ENCODE data around the gene CCDC87. TPM values are rescaled to one million over a fixed set of nuclear protein-coding genes. Genes with fewer than 3 reads are reported as not detected.

Gene CCDC87
- total and polyA plus RNA-seq, 2 of the 8 experiments (the other 6 are each of a cell fraction or from before 2014, with no cell fraction given), result 0.32 to 0.99 TPM

DNA sequence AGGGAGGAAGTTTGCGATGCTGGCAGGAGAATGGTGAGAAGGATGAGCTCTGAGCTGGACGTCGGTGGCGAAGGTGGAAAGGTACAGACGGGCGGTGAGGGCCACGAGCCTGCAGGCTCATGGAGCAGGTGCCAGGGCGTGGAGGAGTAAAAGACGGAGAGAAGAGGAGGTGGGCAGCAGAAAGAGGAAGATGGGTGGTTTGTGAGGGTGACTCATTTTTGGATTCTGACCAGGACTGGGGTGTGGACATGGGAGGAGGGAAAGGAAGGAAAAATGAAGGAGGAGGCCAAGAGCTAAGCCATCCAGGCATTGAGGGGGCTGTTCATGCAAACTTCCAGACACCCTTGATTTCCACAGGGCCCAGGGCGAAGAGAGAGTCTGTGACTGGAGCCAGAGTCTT is 50.5 kb downstream of the CCDC87 start:
- no peak overlapping the region for H3K18ac ChIP-seq (ENCODE audit: extremely low read depth, low read length)
- no peak overlapping the region for H2BK20ac ChIP-seq (ENCODE audit: low read length)
- no peaks in the 10 kb centered on the region for H3K9me3 ChIP-seq (ENCODE audit: insufficient read depth in 2 of 2, low read depth in 1 of 2, low read length in 1 of 2)
- no peak overlapping the region for H3K4me3 ChIP-seq (ENCODE audit: extremely low read depth in 1 of 4, insufficient read depth in 2 of 4, low read depth in 3 of 4, low read length in 4 of 4)
- FAIRE-seq (no peak), DNase-seq (ENCODE audit: low read depth in 1 of 2, low spot score in 2 of 2) (no peak)
- H3K56ac ChIP-seq (replicated peaks; ENCODE audit: insufficient read length, low read depth, low read length), result no peak overlapping the region
- no peaks in the 10 kb centered on the region for H3K36me3 ChIP-seq (ENCODE audit: control insufficient read depth in 2 of 4, insufficient read depth in 4 of 4, low read length in 3 of 4)
- H3K79me2 ChIP-seq (ENCODE audit: control insufficient read depth in 1 of 2, insufficient read depth in 2 of 2, low read length in 2 of 2), result no peaks in the 10 kb centered on the region
- H3K27ac ChIP-seq (ENCODE audit: low read depth, low read length), result no peak overlapping the region
- no peak overlapping the region for H3K4ac ChIP-seq (replicated peaks; ENCODE audit: insufficient read length, low read depth, low read length)
- H3K27me3 ChIP-seq (replicated peaks in 1 of 4; ENCODE audit: control insufficient read depth in 3 of 4, extremely low read depth in 1 of 4, insufficient read depth in 3 of 4, low read length in 3 of 4), result no peaks in the 10 kb centered on the region
- H2AK5ac ChIP-seq (ENCODE audit: low read depth, low read length), result no peak overlapping the region; the same call in 1 of the 2 replicates
- H2BK12ac ChIP-seq (ENCODE audit: low read depth, low read length), result no peak overlapping the region
- H2BK5ac ChIP-seq (ENCODE audit: low read depth, low read length), result no peak overlapping the region
- no peak overlapping the region for H3K4me2 ChIP-seq (ENCODE audit: insufficient read depth in 1 of 2, low read depth in 2 of 2, low read length in 2 of 2)
- CTCF ChIA-PET (ENCODE audit: partially characterized antibody), result interaction anchor here (0.8 to 1.6 kb wide), 6 partner anchors 8 to 135 kb away, joined by 3 to 4 read pairs (median 4); partner anchors contain the start of gene RBM4B
- H3K14ac ChIP-seq (ENCODE audit: insufficient read length), result no peak overlapping the region
- H3K79me1 ChIP-seq (ENCODE audit: low read depth, low read length), result no peaks in the 10 kb centered on the region
- peaks cover 0 to 17% (median 4%) of the 10 kb centered on the region in 4 experiments; a peak in 6 of 7 replicates for H3K4me1 ChIP-seq (replicated peaks in 1 of 4; ENCODE audit: control insufficient read depth in 3 of 4, insufficient read depth in 4 of 4, low read length in 3 of 4)
- H4K5ac ChIP-seq (ENCODE audit: insufficient read length, low read depth, low read length), result no peak overlapping the region
- no peak overlapping the region for H3K23ac ChIP-seq (ENCODE audit: insufficient read length)
- H2BK15ac ChIP-seq (ENCODE audit: low read length), result peak overlapping the region; percentile 63; the same call in 1 of the 2 replicates
- H2AFZ ChIP-seq (ENCODE audit: low read length), result no peak overlapping the region
- H2BK120ac ChIP-seq (replicated peaks; ENCODE audit: low read depth, low read length), result no peak overlapping the region
- peak overlapping the region in 1 of 4 experiments; percentile 18; a peak in 1 of 7 replicates for H3K9ac ChIP-seq (replicated peaks in 1 of 4; ENCODE audit: extremely low read depth in 1 of 4, low read depth in 3 of 4, low read length in 3 of 4)
- H4K20me1 ChIP-seq (replicated peaks in 1 of 2; ENCODE audit: control insufficient read depth in 1 of 2, insufficient read depth in 2 of 2, low read length in 2 of 2), result no peaks in the 10 kb centered on the region
- POLR2A ChIA-PET (ENCODE audit: partially characterized antibody), result interaction anchor here (0.7 to 2.4 kb wide), 7 partner anchors 10 to 427 kb away, joined by 3 to 7 read pairs (median 4); partner anchors contain the start of genes RBM14 and RBM4B
- H3K23me2 ChIP-seq (ENCODE audit: low read depth, low read length), result peaks cover 3% of the 10 kb centered on the region; the same call in 1 of the 2 replicates
- no peak overlapping the region for H4K91ac ChIP-seq (replicated peaks; ENCODE audit: insufficient read length, low read length)
- 91% methylated on average over 9 of the region's 10 CpGs; no CpG with 5 or more reads in 1 of the 2 experiments for WGBS, 2 experiments (ENCODE audit: extremely low coverage in 1 of 2, insufficient coverage in 1 of 2, insufficient read length in 1 of 2, insufficient replicate concordance in 2 of 2, low coverage in 1 of 2, low lambda C conversion rate in 2 of 2, missing lambda C conversion rate in 1 of 2)
- H4K8ac ChIP-seq (ENCODE audit: extremely low read depth, insufficient read depth, low read length), result no peak overlapping the region
- TF ChIP-seq RBBP5 (IDR thresholded peaks at IDR 0.05; ENCODE audit: borderline replicate concordance, low read depth, low read length) (no peak), TAF7 (optimal IDR thresholded peaks at IDR 0.05; ENCODE audit: borderline replicate concordance, low read depth, low read length) (no peak), NANOG (IDR thresholded peaks at IDR 0.05; ENCODE audit: insufficient read depth, low read depth, low read length, poor library complexity, severe bottlenecking) (no peak), SIRT6 (IDR thresholded peaks at IDR 0.05; ENCODE audit: low read length) (no peak)
